Omental fat pad (tissue), 4 donors: ENCODE results near the gene TOGARAM1. TPM values are rescaled to one million over a fixed set of nuclear protein-coding genes. Genes with fewer than 3 reads are reported as not detected.

Source experiments
- ATAC-seq: fragments of 150-250 bp; one replicate; pipeline ENCODE4 v1.9.1; 2016; ENCODE audit warnings: mild to moderate bottlenecking, moderate library complexity; ENCODE audit not compliant: low FRiP score
- DNase-seq: peaks from one replicate; pipeline ENCODE4 v3.0.0-alpha.2; 2019; ENCODE audit warnings: low spot score
- CTCF ChIP-seq, 3 donors: fragments of 450-650 bp; IDR thresholded peaks; one replicate each; pipeline ENCODE4 v1.5.1; 2016 to 2017; ENCODE audit warnings: antibody characterized with exemption in 3 of 3, mild to moderate bottlenecking in 3 of 3, moderate library complexity in 2 of 3
- total RNA-seq, 4 donors: library from RNA; depleted of rRNA; stranded (reverse); fragments of >200 nt; gene quantifications; one replicate each; pipeline ENCODE4 v1.1.0, GENCODE V29; 2016

TOGARAM1 gene
- total RNA-seq, 4 donors from 2014 or later = 12.2 to 25.3 (median 19.3) TPM

GRCh38 chr14:44954750-44955149, 7.2 kb upstream of the TOGARAM1 start:
- TF ChIP-seq CTCF (IDR thresholded peaks at IDR 0.05) = no peak
- DNase-seq = no peak
- ATAC-seq = no peak

GRCh38 chr14:44955528-44955927, 6.5 kb upstream of the TOGARAM1 start:
- TF ChIP-seq CTCF (IDR thresholded peaks at IDR 0.05) = no peak
- no peak for DNase-seq
- no peak for ATAC-seq

GRCh38 chr14:44956866-44957265, 5.1 kb upstream of the TOGARAM1 start:
- ATAC-seq = no peak
- TF ChIP-seq CTCF (IDR thresholded peaks at IDR 0.05) = no peak
- no peak for DNase-seq

GRCh38 chr14:44959538-44959937, 2.5 kb upstream of the TOGARAM1 start:
- TF ChIP-seq CTCF (IDR thresholded peaks at IDR 0.05) = no peak
- DNase-seq (no peak), ATAC-seq (no peak)

GRCh38 chr14:44960146-44960545, 1.8 kb upstream of the TOGARAM1 start:
- DNase-seq (no peak), ATAC-seq (no peak)
- TF ChIP-seq CTCF (IDR thresholded peaks at IDR 0.05) = no peak

GRCh38 chr14:44960646-44961045, 1.3 kb upstream of the TOGARAM1 start:
- ATAC-seq (no peak), DNase-seq (no peak)
- TF ChIP-seq CTCF (IDR thresholded peaks at IDR 0.05) = no peak

GRCh38 chr14:44961151-44961553, 838 bp upstream of the TOGARAM1 start:
- TF ChIP-seq CTCF (IDR thresholded peaks at IDR 0.05) = no peak
- DNase-seq = no peak
- peak; percentile 62 for ATAC-seq
